IPS-15b (cell line): Measurements from ENCODE around the gene SMYD3.

ENCODE experiments used
- H3K27me3 ChIP-seq: one replicate; pipeline ENCODE4 v1.6.1; 2013; ENCODE audit warnings: low read length; ENCODE audit not compliant: control insufficient read depth, insufficient read depth
- H3K36me3 ChIP-seq: one replicate; pipeline ENCODE4 v1.6.1; 2013; ENCODE audit warnings: low read length; ENCODE audit not compliant: control insufficient read depth, insufficient read depth
- H3K4me1 ChIP-seq: one replicate; pipeline ENCODE4 v1.6.1; 2013; ENCODE audit warnings: mild to moderate bottlenecking, low read length; ENCODE audit not compliant: control insufficient read depth, insufficient read depth
- H3K4me3 ChIP-seq: one replicate; pipeline ENCODE4 v1.5.1; 2013; ENCODE audit warnings: low read depth, low read length
- H3K9ac ChIP-seq: one replicate; pipeline ENCODE4 v1.6.1; 2013; ENCODE audit warnings: low read depth, mild to moderate bottlenecking, low read length
- H3K9me3 ChIP-seq: one replicate; pipeline ENCODE4 v1.6.1; 2013; ENCODE audit warnings: mild to moderate bottlenecking, low read length; ENCODE audit not compliant: control insufficient read depth, insufficient read depth

The SMYD3 gene

GRCh38 chr1:246506674-246507481, at the start of gene SMYD3:
Gene SMYD3 (minus strand): TSS chr1:246507279.
- no peaks in the 10 kb centered on the region for H3K36me3 ChIP-seq
- H3K4me3 ChIP-seq, result peak within 1 kb of the TSS; percentile 71
- no peaks in the 10 kb centered on the region for H3K4me1 ChIP-seq
- H3K9me3 ChIP-seq, result no peaks in the 10 kb centered on the region
- H3K27me3 ChIP-seq, result peaks cover 9% of the 10 kb centered on the region
- peak within 1 kb of the TSS; percentile 70 for H3K9ac ChIP-seq

GRCh38 chr1:246554201-246554600, 47.1 kb upstream of the SMYD3 start:
- H3K27me3 ChIP-seq, result no peaks in the 10 kb centered on the region
- H3K4me1 ChIP-seq, result no peaks in the 10 kb centered on the region
- peaks cover 11% of the 10 kb centered on the region for H3K36me3 ChIP-seq
- no peak overlapping the region for H3K4me3 ChIP-seq
- no peaks in the 10 kb centered on the region for H3K9me3 ChIP-seq
- H3K9ac ChIP-seq, result no peak overlapping the region

- Histone ChIP-seq H3K4me1 (no peaks in the 10 kb centered on the region), H3K36me3 (peaks cover 14% of the 10 kb centered on the region), H3K9me3 (no peaks in the 10 kb centered on the region), H3K9ac (no peak overlapping the region), H3K27me3 (no peaks in the 10 kb centered on the region), H3K4me3 (no peak overlapping the region)
Observed at GRCh38 chr1:246552110-246552509, 45.0 kb upstream of the SMYD3 start.

GRCh38 chr1:246550402-246550801, 43.3 kb upstream of the SMYD3 start:
- Histone ChIP-seq H3K4me1 (no peaks in the 10 kb centered on the region), H3K9ac (no peak overlapping the region), H3K4me3 (no peak overlapping the region), H3K36me3 (peaks cover 7% of the 10 kb centered on the region), H3K27me3 (no peaks in the 10 kb centered on the region), H3K9me3 (no peaks in the 10 kb centered on the region)

- H3K4me1 ChIP-seq, result no peaks in the 10 kb centered on the region
- no peak overlapping the region for H3K4me3 ChIP-seq
- no peak overlapping the region for H3K9ac ChIP-seq
- H3K9me3 ChIP-seq, result no peaks in the 10 kb centered on the region
- no peaks in the 10 kb centered on the region for H3K27me3 ChIP-seq
- peaks cover 7% of the 10 kb centered on the region for H3K36me3 ChIP-seq
Observed at GRCh38 chr1:246549665-246550064, 42.6 kb upstream of the SMYD3 start.

- no peaks in the 10 kb centered on the region for H3K27me3 ChIP-seq
- peaks cover 20% of the 10 kb centered on the region for H3K36me3 ChIP-seq
- no peak overlapping the region for H3K4me3 ChIP-seq
- no peaks in the 10 kb centered on the region for H3K4me1 ChIP-seq
- H3K9me3 ChIP-seq, result no peaks in the 10 kb centered on the region
- no peak overlapping the region for H3K9ac ChIP-seq
Observed at GRCh38 chr1:246544001-246544400, 36.9 kb upstream of the SMYD3 start.

GRCh38 chr1:246540738-246541491, 33.8 kb upstream of the SMYD3 start:
- H3K36me3 ChIP-seq, result peaks cover 16% of the 10 kb centered on the region
- no peaks in the 10 kb centered on the region for H3K27me3 ChIP-seq
- no peak overlapping the region for H3K9ac ChIP-seq
- H3K9me3 ChIP-seq, result no peaks in the 10 kb centered on the region
- no peak overlapping the region for H3K4me3 ChIP-seq
- H3K4me1 ChIP-seq, result no peaks in the 10 kb centered on the region

- no peak overlapping the region for H3K9ac ChIP-seq
- H3K4me1 ChIP-seq, result no peaks in the 10 kb centered on the region
- no peaks in the 10 kb centered on the region for H3K9me3 ChIP-seq
- no peak overlapping the region for H3K4me3 ChIP-seq
- H3K36me3 ChIP-seq, result peaks cover 4% of the 10 kb centered on the region
- no peaks in the 10 kb centered on the region for H3K27me3 ChIP-seq
Observed at GRCh38 chr1:246537887-246538286, 30.8 kb upstream of the SMYD3 start.

- peaks cover 3% of the 10 kb centered on the region for H3K36me3 ChIP-seq
- H3K9me3 ChIP-seq, result no peaks in the 10 kb centered on the region
- H3K27me3 ChIP-seq, result no peaks in the 10 kb centered on the region
- no peak overlapping the region for H3K4me3 ChIP-seq
- H3K9ac ChIP-seq, result no peak overlapping the region
- H3K4me1 ChIP-seq, result no peaks in the 10 kb centered on the region
Observed at GRCh38 chr1:246537441-246537840, 30.4 kb upstream of the SMYD3 start.

GRCh38 chr1:246534114-246534513, 27.0 kb upstream of the SMYD3 start:
- H3K9ac ChIP-seq, result no peak overlapping the region

GRCh38 chr1:246533371-246533905, 26.4 kb upstream of the SMYD3 start:
- no peak overlapping the region for H3K9ac ChIP-seq
- no peaks in the 10 kb centered on the region for H3K27me3 ChIP-seq
- H3K9me3 ChIP-seq, result no peaks in the 10 kb centered on the region
- no peaks in the 10 kb centered on the region for H3K4me1 ChIP-seq
- H3K36me3 ChIP-seq, result no peaks in the 10 kb centered on the region
- H3K4me3 ChIP-seq, result no peak overlapping the region

More at GRCh38 chr1:246534114-246534513, 27.0 kb upstream of the SMYD3 start:
- no peaks in the 10 kb centered on the region for H3K9me3 ChIP-seq
- H3K27me3 ChIP-seq, result no peaks in the 10 kb centered on the region
- H3K4me3 ChIP-seq, result no peak overlapping the region
- no peaks in the 10 kb centered on the region for H3K36me3 ChIP-seq
- no peaks in the 10 kb centered on the region for H3K4me1 ChIP-seq

GRCh38 chr1:246532519-246532918, 25.4 kb upstream of the SMYD3 start:
- Histone ChIP-seq H3K4me3 (no peak overlapping the region), H3K9ac (no peak overlapping the region), H3K9me3 (no peaks in the 10 kb centered on the region), H3K27me3 (no peaks in the 10 kb centered on the region), H3K4me1 (no peaks in the 10 kb centered on the region), H3K36me3 (no peaks in the 10 kb centered on the region)
